Measurements from ENCODE around the gene RNPS1.

RNPS1 gene

DNA sequence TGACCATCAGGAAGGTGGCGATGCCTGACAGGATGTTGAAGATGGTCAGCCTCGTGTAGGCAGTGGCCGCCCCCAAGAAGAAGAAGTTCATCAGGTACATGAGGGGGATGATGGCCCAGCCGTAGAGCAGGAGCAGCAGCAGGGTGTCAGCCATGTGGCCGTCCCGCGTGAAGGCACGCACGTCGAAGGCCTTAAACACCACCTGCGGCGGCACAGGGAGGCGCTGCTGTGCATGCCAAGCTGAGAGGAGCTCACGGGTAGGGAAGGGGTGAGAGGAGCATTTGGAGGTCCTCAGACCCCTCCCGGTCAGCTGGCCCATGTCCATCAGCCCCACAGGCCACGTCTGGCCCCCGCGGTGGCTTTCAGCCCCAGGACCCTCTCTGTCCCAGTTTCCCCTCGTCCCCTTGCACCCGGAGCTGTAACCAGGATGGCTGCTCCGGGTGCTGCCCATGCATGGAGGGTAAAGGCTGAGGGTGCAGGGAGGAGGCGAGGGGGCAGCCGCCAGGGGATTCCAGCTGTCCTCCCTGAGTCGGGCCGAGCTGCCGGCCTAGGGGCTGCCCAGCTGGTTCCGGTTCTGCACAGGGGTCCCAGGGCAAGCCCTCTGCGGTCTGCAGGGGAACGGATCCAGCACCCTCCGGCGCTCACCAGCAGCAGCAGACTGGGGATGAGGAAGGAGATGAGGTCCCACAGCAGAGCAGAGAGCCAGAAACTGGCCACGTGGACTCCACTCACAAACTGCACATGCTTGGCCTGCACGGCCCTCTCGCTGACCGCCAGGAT is 17.1 kb upstream of the RNPS1 start:
- Histone ChIP-seq H3K27ac (no peak overlapping the region), H3K4me1 (peaks cover 0 to 17% (median 12%) of the 10 kb centered on the region in 10 experiments; a peak in 15 of 20 replicates), H3K27me3 (no peaks in the 10 kb centered on the region), H3K9me3 (replicated peaks in 1 of 11) (no peaks in the 10 kb centered on the region), H3K4me3 (no peak overlapping the region), H4K20me1 (no peaks in the 10 kb centered on the region; a peak in 2 of 22 replicates), H3K4me2 (no peak overlapping the region), H3K36me3 (peaks cover 0 to 15% (median 0%) of the 10 kb centered on the region in 11 experiments; a peak in 5 of 22 replicates), H3K9ac (no peak overlapping the region)
- TF ChIP-seq Cebpa-rat (IDR thresholded peaks at IDR 0.05), result no peak

DNA sequence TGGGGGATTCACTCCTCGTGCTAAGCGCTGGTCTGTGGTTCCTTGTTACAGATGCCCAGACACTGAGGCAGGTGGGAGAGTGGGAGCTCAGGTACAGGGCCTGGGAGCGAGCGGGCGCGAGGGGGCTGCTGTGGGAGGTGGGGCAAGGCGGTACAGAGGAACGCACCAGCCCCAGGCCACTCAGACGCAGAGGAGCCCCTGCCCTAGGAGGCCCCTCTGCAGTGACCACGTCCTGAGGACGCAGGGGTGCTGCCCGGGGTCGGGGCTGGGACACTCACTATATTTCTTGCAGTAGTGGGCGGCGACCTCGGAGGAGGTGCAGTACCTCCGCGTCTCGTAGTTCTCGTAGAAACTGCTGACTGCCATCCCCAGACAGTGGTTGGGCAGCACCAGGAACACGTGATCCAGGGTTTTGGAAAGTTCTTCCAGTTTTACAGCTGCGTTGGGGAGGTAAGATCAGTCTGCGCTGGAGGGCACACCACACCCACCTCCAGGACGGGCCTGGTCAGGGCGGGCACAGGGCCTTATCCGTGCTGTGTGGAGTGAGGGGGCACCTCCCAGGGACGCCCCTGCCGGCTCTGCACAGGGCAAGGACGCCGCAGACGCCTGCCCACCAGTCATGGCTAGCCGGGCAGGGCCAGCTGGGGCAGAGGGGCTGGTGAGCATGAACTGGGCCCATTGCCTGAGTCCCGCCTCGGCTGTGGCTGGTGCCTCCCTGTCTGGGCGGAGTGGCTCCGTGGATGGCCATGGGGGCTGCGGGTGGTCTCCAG is 16.3 kb upstream of the RNPS1 start:
- H3K4me1 ChIP-seq, result peaks cover 0 to 13% (median 12%) of the 10 kb centered on the region in 10 experiments; a peak in 15 of 20 replicates
- H3K9me3 ChIP-seq (replicated peaks in 1 of 11), result no peaks in the 10 kb centered on the region
- no peak overlapping the region for H3K4me3 ChIP-seq
- no peak overlapping the region for H3K4me2 ChIP-seq
- peaks cover 0 to 15% (median 0%) of the 10 kb centered on the region in 11 experiments; a peak in 5 of 22 replicates for H3K36me3 ChIP-seq
- H3K27ac ChIP-seq, result no peak overlapping the region
- H4K20me1 ChIP-seq, result peaks cover 0 to 2% (median 0%) of the 10 kb centered on the region in 11 experiments; a peak in 2 of 22 replicates
- no peak overlapping the region for H3K9ac ChIP-seq
- no peaks in the 10 kb centered on the region for H3K27me3 ChIP-seq
- TF ChIP-seq Cebpa-rat (IDR thresholded peaks at IDR 0.05), result no peak

DNA sequence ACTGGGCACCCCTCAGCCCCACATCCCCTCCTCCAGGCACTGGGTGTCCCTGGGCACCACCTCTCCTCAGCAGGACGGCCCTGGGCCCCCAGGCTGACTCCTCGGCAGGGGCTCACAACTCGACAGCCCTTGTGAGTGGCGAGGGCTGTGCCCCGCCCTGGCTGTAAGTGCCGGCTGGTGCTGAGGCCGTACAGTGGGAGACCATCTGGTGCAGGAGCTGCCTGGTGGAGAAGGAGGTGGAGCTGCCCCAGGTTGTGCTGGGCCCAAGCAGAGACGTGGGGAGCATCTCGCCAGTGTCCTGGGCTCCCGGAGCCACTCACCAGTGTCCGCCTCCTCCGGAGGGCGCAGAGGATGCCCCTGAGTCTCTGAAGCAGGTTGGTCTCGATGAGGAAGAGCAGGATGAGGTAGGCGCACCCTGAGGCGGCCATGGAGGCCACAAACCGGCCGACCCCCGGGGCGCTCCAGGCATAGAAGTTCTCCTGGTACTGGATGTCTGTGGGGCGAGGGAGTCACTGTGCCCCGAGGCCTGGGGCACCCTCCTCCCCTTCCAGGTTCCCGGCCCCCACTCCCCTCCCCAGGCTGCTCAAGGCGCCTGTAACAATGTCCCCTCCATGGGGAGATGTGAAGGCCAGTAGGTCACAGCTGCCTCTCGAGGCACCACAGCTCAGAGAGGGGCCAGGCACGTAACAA is 15.1 kb upstream of the RNPS1 start:
- no peaks in the 10 kb centered on the region for H3K27me3 ChIP-seq
- H4K20me1 ChIP-seq, result peaks cover 0 to 14% (median 0%) of the 10 kb centered on the region in 11 experiments; a peak in 2 of 22 replicates
- H3K4me3 ChIP-seq, result no peak overlapping the region
- peaks cover 0 to 1% (median under 1%) of the 10 kb centered on the region in 10 experiments; a peak in 5 of 20 replicates for H3K4me1 ChIP-seq
- H3K9ac ChIP-seq, result no peak overlapping the region
- TF ChIP-seq Cebpa-rat (IDR thresholded peaks at IDR 0.05), result no peak
- H3K27ac ChIP-seq, result no peak overlapping the region
- H3K4me2 ChIP-seq, result no peak overlapping the region
- peaks cover 0 to 15% (median 0%) of the 10 kb centered on the region in 11 experiments; a peak in 5 of 22 replicates for H3K36me3 ChIP-seq
- H3K9me3 ChIP-seq (replicated peaks in 1 of 11), result no peaks in the 10 kb centered on the region

DNA sequence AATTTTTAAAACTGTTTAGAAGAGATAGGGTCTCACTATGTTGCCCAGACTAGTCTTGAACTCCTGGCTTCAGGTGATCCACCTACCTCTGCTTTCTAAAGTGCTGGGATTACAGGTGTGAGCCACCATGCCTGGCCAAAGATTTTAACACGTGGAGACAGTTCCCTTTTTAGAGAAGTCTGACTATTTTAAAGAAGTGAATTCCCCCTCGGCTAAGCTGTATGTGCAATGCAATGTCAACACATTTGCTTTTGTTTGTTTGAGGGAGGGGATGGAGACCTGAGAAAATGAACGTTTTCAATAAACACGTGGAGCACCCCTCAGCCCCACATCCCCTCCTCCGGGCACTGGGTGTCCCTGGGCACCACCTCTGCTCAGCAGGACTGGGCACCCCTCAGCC is 14.3 kb upstream of the RNPS1 start:
- Histone ChIP-seq H3K4me2 (no peak overlapping the region), H4K20me1 (peaks cover 0 to 15% (median 0%) of the 10 kb centered on the region in 11 experiments; a peak in 1 of 22 replicates), H3K9me3 (replicated peaks in 1 of 11) (no peaks in the 10 kb centered on the region), H3K27me3 (no peaks in the 10 kb centered on the region), H3K36me3 (peaks cover 0 to 15% (median 0%) of the 10 kb centered on the region in 11 experiments; a peak in 5 of 22 replicates), H3K4me3 (no peak overlapping the region), H3K4me1 (no peaks in the 10 kb centered on the region), H3K27ac (no peak overlapping the region), H3K9ac (no peak overlapping the region)
- no peak for TF ChIP-seq Cebpa-rat (IDR thresholded peaks at IDR 0.05)

DNA sequence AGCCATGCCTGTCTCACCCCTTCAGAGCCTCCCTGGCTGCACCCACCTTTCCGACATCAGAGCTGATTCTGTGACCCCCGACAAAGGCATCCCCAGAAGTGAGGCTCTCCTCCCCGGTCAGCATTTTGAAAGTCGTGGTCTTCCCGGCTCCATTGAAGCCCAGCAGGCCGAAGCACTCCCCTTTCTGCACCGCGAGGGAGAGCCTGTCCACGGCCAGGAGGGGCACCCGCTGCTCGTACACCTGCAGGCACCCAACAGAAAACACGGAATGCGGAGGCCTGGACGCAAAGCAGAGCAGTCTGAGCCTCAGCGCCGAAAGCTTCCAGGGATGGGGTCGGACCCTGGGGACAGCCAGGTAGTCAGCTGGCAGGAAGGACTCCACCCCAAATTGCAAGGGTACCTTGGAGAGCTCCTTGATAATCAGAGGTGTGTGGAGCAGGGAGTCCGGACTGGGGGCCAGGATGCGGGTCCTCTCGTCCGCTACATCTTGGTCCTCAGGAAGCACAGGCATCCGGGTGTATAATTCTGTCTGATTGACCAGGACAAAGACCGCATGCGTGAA is 13.1 kb upstream of the RNPS1 start:
- Histone ChIP-seq H3K4me3 (no peak overlapping the region), H3K4me1 (peaks cover 0 to 6% (median 4%) of the 10 kb centered on the region in 10 experiments; a peak in 14 of 20 replicates), H3K9ac (no peak overlapping the region), H3K36me3 (peaks cover 0 to 9% (median 0%) of the 10 kb centered on the region in 11 experiments; a peak in 4 of 22 replicates), H3K27me3 (no peaks in the 10 kb centered on the region), H4K20me1 (peaks cover 0 to 15% (median 0%) of the 10 kb centered on the region in 11 experiments; a peak in 1 of 22 replicates), H3K4me2 (no peak overlapping the region), H3K9me3 (replicated peaks in 1 of 11) (no peaks in the 10 kb centered on the region), H3K27ac (no peak overlapping the region)
- no peak for TF ChIP-seq Cebpa-rat (IDR thresholded peaks at IDR 0.05)

DNA sequence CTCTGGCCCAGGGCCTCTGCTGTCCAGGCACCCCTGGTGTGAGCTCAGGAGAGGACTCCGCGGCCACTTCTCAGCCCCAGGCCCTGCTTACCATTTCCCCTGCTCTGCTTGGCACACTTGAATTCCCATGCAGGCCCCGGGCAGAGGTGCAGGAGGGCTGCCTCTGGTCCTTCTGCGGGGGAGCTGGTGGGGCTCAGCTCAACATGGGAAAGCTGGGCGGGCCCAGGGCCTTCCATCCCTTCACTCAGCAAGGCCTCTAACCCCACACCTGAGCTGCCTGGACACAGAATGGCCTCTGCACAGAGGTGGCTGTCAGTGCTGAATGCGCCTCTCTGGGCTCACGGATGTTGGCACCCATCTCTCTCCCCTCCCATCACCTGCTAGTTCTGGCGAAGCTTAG is 12.5 kb upstream of the RNPS1 start:
- no peak overlapping the region for H3K27ac ChIP-seq
- no peak for TF ChIP-seq Cebpa-rat (IDR thresholded peaks at IDR 0.05)
- no peaks in the 10 kb centered on the region for H3K9me3 ChIP-seq (replicated peaks in 1 of 11)
- H3K4me3 ChIP-seq, result no peak overlapping the region
- H4K20me1 ChIP-seq, result peaks cover 0 to 15% (median 0%) of the 10 kb centered on the region in 11 experiments; a peak in 1 of 22 replicates
- H3K4me1 ChIP-seq, result peaks cover 0 to 12% (median 10%) of the 10 kb centered on the region in 10 experiments; a peak in 14 of 20 replicates
- no peak overlapping the region for H3K4me2 ChIP-seq
- H3K36me3 ChIP-seq, result peaks cover 0 to 9% (median 0%) of the 10 kb centered on the region in 11 experiments; a peak in 4 of 22 replicates
- H3K9ac ChIP-seq, result no peak overlapping the region
- no peaks in the 10 kb centered on the region for H3K27me3 ChIP-seq

DNA sequence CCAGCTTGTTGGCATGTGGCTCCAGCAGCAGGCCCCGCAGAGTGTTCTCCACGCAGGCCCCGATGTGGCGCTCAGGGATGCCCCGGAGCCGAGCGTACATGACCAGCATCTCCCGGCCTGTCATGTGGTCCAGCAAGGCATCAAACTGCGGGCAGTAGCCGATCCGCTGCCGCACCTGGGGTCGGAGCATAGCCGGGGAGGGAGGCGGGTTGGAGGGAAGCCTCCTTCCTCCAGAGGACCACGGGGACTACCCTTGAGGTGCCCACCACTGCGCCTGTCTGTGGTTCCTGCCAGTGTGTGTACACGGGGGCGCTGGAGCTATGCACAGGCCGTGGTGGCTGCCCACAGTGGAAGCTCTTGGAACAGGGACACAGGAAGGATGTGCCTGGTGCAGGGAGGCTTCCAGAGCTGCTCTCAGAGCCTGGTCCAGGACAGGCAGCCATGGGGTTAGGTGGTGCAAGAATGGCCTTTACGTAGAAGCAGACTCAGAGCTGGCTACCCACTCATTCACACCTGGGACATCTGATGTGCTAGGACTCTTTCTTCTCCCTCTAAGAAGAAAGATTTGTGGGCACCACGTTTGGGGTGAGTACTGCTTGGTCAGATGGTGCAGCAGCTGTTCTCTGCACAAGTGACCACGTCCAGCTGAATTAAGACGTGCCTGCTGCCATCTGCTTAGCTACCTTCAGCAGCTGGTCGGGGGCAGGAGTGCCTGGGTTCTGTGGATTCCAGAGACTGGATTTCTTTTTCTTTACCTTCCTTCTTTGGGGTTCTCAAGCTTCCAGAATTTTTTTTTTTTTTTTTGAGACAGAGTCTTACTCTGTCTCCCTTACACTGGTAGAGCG is 11.3 kb upstream of the RNPS1 start:
- Histone ChIP-seq H4K20me1 (peaks cover 0 to 15% (median 0%) of the 10 kb centered on the region in 11 experiments; a peak in 2 of 22 replicates), H3K4me2 (no peak overlapping the region), H3K27ac (no peak overlapping the region), H3K27me3 (no peaks in the 10 kb centered on the region), H3K36me3 (no peaks in the 10 kb centered on the region; a peak in 2 of 22 replicates), H3K9ac (no peak overlapping the region), H3K4me3 (no peak overlapping the region), H3K9me3 (replicated peaks in 1 of 11) (no peaks in the 10 kb centered on the region), H3K4me1 (peaks cover 0 to 14% (median 11%) of the 10 kb centered on the region in 10 experiments; a peak in 14 of 20 replicates)
- no peak for TF ChIP-seq Cebpa-rat (IDR thresholded peaks at IDR 0.05)

DNA sequence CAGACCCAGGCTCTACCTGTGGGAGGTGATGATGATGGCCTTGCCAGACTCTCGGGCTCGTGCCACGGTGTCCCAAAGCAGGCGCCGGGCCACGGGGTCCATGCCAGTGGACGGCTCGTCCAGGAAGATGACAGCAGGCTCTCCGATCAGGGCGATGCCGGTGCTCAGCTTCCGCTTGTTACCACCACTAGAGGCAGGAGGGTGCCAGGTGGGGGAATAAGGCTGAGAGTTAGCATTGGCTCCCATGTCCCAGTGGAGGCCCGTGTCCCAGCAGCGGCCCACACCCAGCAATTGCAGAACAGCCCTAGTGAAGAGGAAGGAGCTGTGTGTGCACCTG is 10.3 kb upstream of the RNPS1 start:
- no peak overlapping the region for H3K4me2 ChIP-seq
- TF ChIP-seq Cebpa-rat (IDR thresholded peaks at IDR 0.05), result no peak

More for the DNA sequence above, 10.3 kb upstream of the RNPS1 start:
- H3K36me3 ChIP-seq, result peaks cover 0 to 6% (median 0%) of the 10 kb centered on the region in 11 experiments; a peak in 2 of 22 replicates
- H3K4me3 ChIP-seq, result no peak overlapping the region
- H3K4me1 ChIP-seq, result peaks cover 0 to 14% (median 11%) of the 10 kb centered on the region in 10 experiments; a peak in 15 of 20 replicates
- peaks cover 0 to 24% (median 0%) of the 10 kb centered on the region in 11 experiments; a peak in 3 of 22 replicates for H4K20me1 ChIP-seq
- H3K27ac ChIP-seq, result no peak overlapping the region
- H3K9me3 ChIP-seq (replicated peaks in 1 of 11), result no peaks in the 10 kb centered on the region
- H3K27me3 ChIP-seq, result no peaks in the 10 kb centered on the region
- H3K9ac ChIP-seq, result no peak overlapping the region

Measured in BLaER1 treated with 17β-estradiol and CSF1 and Interleukin-3, amounts not matched to agents 10 nM and 100 nM (cell line).